ENCODE results near the gene SLX4IP.

GRCh38 chr20:10670501-10671220 is 235.6 kb downstream of the SLX4IP start:
- TF ChIP-seq POLR2AphosphoS5 (IDR thresholded peaks at IDR 0.05) = no peak
- TF ChIP-seq POLR2A (IDR thresholded peaks at IDR 0.05) = no peak
- TF ChIP-seq CTCF (IDR thresholded peaks at IDR 0.05) = no peak

All from prostate gland (tissue), 2 donors.